Ovary (tissue), 9 donors: ENCODE results near the gene CLK2. TPM values are rescaled to one million over a fixed set of nuclear protein-coding genes. Genes with fewer than 3 reads are reported as not detected.
A peak's percentile ranks its signal among the peaks of the same experiment; 100 is the strongest.

Experiments
- DNase-seq, 5 donors: peaks; one replicate each; pipeline ENCODE4 v3.0.0-alpha.2; 2019 to 2020
- H3K27ac ChIP-seq, 2 donors: fragments of 200-600 bp; one replicate each; pipeline versions ENCODE4 v1.5.1 to v1.8.0; 2019 to 2022
- H3K27me3 ChIP-seq: fragments of 200-600 bp; one replicate; pipeline ENCODE4 v1.8.0; 2022
- H3K36me3 ChIP-seq: fragments of 200-600 bp; sonication (generic); one replicate; pipeline ENCODE4 v1.5.1; 2019
- H3K4me1 ChIP-seq: one replicate; pipeline ENCODE4 v1.8.1; 2013; ENCODE audit warnings: mild to moderate bottlenecking, moderate library complexity; ENCODE audit not compliant: insufficient read depth
- H3K4me3 ChIP-seq: fragments of 200-600 bp; sonication (generic); one replicate; pipeline ENCODE4 v1.5.1; 2017
- H3K9me3 ChIP-seq, 2 donors: fragments of 200-600 bp in 1 of 2; sonication (generic) in 1 of 2; one replicate each; pipeline versions ENCODE4 v1.5.1 to v1.8.1; 2013 to 2019; ENCODE audit warnings: mild to moderate bottlenecking in 1 of 2, moderate library complexity in 1 of 2
- EP300 ChIP-seq: sonication (generic); formaldehyde crosslinking; IDR thresholded peaks from one replicate; pipeline ENCODE4 v1.6.1; 2017; ENCODE audit warnings: antibody characterized with exemption
- POLR2A ChIP-seq: fragments of 450-650 bp; IDR thresholded peaks from one replicate; pipeline ENCODE4 v1.6.1; 2017; ENCODE audit warnings: antibody characterized with exemption, mild to moderate bottlenecking, moderate library complexity
- WGBS, 3 donors: extraction: QIAGEN DNeasy Blood & Tissue Kit in 1 of 3; methylation state at CpG; one replicate each; pipeline versions ENCODE4 v1.1.5 to v1.1.7; 2013 to 2017; 5-methylcytosine and 5-hydroxymethylcytosine counted together
- intact Hi-C, 4 donors: fragments of 100-400 bp; cut with DNase I; formaldehyde crosslinking; loops; one replicate each; pipeline versions ENCODE4 v1.11.0 to v1.15.1; 2022 to 2023
- polyA plus RNA-seq, 2 donors: library from polyadenylated mRNA; stranded (reverse); fragments of 200-250 nt in 1 of 2; fragments of 350-450 nt in 1 of 2; fragmentation: Illumina TruSeq in 1 of 2; extraction: RNeasy Lipid Tissue Mini Kit (QIAGEN cat#74804) in 1 of 2; gene quantifications; one replicate each; pipeline ENCODE4 v1.2.3, GENCODE V29; 2013 to 2014
- total RNA-seq, 7 donors: library from RNA; depleted of rRNA in 2 of 7; stranded (reverse); fragments of >200 nt in 2 of 7; fragmentation: NEBNext Ultra II Directional in 3 of 7; extraction: Animal tissue kit (Norgen Biotek cat#: 25700) in 3 of 7; gene quantifications; one replicate each; pipeline versions ENCODE4 v1.1.0 to v1.2.4, GENCODE V29; 2016 to 2023
- TF ChIP-seq, protein P1 (sequence below), 3 donors: fragments of 450-650 bp in 2 of 3; fragments of 200-600 bp in 1 of 3; IDR thresholded peaks; one replicate each; pipeline versions ENCODE4 v1.5.1 to v1.8.0; 2016 to 2022; ENCODE audit warnings: antibody characterized with exemption in 3 of 3, mild to moderate bottlenecking in 1 of 3
- donor health status: DM: no; HTN: no; CAD: no; lungs with moderate emphysema.
- donor health status: DM: no; HTN: no; CAD: no.
- donor health status: Bipolar disorder and iron deficiency.
- donor health status: DM: yes; HTN: yes; CAD: no.
- donor health status: DM: no; HTN: no; CAD: no.
- donor health status: DM: yes; HTN: yes; CAD: no.

Gene CLK2
- total and polyA plus RNA-seq, 9 donors = 37.9 to 60.9 (median 50.1) TPM

DNA sequence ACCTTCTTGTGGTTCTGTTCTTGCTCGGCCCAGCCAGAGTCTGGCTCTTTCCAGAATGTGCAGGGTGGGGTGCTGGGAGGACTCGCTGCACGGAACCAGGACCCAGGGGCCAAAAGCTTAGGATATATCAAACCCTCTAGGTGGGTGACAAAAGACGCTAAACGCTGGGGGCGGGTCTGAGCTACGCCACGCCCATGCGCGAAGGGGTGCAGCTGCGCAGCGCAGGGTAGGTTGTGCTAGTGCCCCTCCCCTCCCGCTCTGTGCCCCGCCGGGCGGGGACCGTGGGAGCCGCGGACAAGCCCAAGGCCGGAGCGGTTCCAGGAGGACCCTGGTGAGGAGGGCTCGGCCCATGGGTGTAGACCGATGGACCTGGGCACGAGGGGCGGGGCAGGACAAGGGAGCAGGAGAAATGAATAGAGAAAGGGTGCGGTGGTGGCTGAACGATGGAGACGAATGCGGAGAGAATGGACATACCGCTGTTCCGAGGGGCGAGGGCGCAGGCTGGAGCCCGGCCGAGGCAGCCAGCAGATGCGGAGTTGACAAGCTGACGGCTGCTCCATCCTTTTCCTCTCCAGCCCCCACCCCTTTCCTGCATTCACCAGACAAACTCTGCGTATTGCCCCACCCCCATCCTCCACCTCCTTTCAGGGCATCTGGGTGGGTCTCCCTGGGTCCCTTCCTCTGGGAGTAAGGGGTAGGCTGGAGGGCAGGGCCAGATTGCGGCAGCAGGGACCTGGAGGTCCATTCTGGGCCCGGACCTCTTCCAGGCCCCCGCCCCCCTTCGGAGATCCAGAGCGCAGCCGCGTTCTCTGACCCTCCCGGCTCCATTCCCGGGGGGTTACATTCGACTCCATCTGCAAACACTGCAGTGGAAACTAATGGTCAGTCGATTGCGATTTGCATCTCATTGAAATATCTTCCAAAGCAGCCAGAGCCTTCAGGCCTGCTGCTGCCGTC, 47.6 kb upstream of the CLK2 start, which contains the start of gene RUSC1:
RUSC1 (plus strand) TSS at position 234 of the 957 bp plus-strand sequence. CDS start 880 bp downstream, outside the sequence.
- H3K9me3 ChIP-seq = no peaks in the 10 kb centered on the region
- peak within 1 kb of the TSS; percentile 54 for H3K4me3 ChIP-seq
- intact Hi-C loops = loop anchor here (5.0 to 10.0 kb wide), 6 partner anchors 44 to 146 kb away; partner anchors contain the start of genes HCN3 (in 3 of the 4), ENTREP3 (in 2 of the 4), KRTCAP2 (in 1 of the 4) and MTX1 (in 1 of the 4)
- peak within 1 kb of the TSS; percentile 81 to 96 for H3K27ac ChIP-seq
- H3K27me3 ChIP-seq = no peaks in the 10 kb centered on the region
- peaks cover 7% of the 10 kb centered on the region for H3K4me1 ChIP-seq
- TF ChIP-seq POLR2A = no peak
- no peak for TF ChIP-seq EP300
- TF ChIP-seq, protein P1, sequence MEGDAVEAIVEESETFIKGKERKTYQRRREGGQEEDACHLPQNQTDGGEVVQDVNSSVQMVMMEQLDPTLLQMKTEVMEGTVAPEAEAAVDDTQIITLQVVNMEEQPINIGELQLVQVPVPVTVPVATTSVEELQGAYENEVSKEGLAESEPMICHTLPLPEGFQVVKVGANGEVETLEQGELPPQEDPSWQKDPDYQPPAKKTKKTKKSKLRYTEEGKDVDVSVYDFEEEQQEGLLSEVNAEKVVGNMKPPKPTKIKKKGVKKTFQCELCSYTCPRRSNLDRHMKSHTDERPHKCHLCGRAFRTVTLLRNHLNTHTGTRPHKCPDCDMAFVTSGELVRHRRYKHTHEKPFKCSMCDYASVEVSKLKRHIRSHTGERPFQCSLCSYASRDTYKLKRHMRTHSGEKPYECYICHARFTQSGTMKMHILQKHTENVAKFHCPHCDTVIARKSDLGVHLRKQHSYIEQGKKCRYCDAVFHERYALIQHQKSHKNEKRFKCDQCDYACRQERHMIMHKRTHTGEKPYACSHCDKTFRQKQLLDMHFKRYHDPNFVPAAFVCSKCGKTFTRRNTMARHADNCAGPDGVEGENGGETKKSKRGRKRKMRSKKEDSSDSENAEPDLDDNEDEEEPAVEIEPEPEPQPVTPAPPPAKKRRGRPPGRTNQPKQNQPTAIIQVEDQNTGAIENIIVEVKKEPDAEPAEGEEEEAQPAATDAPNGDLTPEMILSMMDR (IDR thresholded peaks at IDR 0.05) = no peak
- H3K36me3 ChIP-seq = no peaks in the 10 kb centered on the region
- 7 to 9% (median 9%) methylated on average over 51 of the region's 51 CpGs for WGBS, 3 donors
- peak; percentile 76 to 86 (median 85) for DNase-seq

DNA sequence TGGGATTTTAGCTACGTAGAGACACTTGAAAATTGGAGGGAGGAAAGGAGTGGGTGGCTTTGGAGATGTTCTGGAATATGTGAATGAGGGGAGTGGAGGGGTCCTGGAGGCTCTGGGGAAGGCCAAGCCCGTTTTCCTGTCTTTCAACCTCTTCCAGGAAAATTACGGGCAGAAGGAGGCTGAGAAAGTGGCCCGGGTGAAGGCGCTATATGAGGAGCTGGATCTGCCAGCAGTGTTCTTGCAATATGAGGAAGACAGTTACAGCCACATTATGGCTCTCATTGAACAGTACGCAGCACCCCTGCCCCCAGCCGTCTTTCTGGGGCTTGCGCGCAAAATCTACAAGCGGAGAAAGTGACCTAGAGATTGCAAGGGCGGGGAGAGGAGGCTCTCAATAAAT, 46.9 kb upstream of the CLK2 start:
- no peak for TF ChIP-seq POLR2A
- Histone ChIP-seq H3K4me1 (peaks cover 5% of the 10 kb centered on the region), H3K4me3 (peak overlapping the region; percentile 54), H3K27me3 (no peaks in the 10 kb centered on the region), H3K9me3 (no peaks in the 10 kb centered on the region), H3K27ac (peak overlapping the region; percentile 81 to 96), H3K36me3 (no peaks in the 10 kb centered on the region)
- DNase-seq = no peak
- 11 to 19% (median 17%) methylated on average over 11 of the region's 11 CpGs for WGBS, 3 donors
- intact Hi-C loops = loop anchor here (5.0 to 10.0 kb wide), 6 partner anchors 43 to 145 kb away; partner anchors contain the start of genes HCN3 (in 3 of the 4), ENTREP3 (in 2 of the 4), KRTCAP2 (in 1 of the 4) and MTX1 (in 1 of the 4)

DNA sequence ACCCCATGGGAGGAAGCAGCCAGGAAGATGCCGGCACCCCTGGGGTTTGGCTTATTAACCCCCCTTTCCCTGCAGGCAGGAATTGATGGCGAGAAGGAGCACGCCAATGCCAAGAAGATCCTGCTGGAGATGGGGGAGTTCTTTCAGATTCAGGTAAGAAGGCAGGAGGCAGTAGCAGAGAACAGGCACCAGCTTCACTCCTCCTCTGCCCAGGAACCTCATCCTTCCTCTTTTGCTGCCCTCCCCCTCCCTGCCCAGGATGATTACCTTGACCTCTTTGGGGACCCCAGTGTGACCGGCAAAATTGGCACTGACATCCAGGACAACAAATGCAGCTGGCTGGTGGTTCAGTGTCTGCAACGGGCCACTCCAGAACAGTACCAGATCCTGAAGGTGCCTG, 46.2 kb upstream of the CLK2 start:
- intact Hi-C loops = loop anchor here in 1 of 4 donors (5.0 kb wide), 1 partner anchor 37 kb away; no protein-coding TSS in a partner anchor
- Histone ChIP-seq H3K9me3 (no peaks in the 10 kb centered on the region), H3K4me3 (no peak overlapping the region), H3K27ac (no peak overlapping the region), H3K36me3 (no peaks in the 10 kb centered on the region), H3K27me3 (no peaks in the 10 kb centered on the region), H3K4me1 (peaks cover 4% of the 10 kb centered on the region)
- 62 to 68% (median 64%) methylated on average over 5 of the region's 5 CpGs for WGBS, 3 donors
- TF ChIP-seq POLR2A (no peak), EP300 (no peak)
- TF ChIP-seq, protein P1 (IDR thresholded peaks at IDR 0.05) = no peak
- DNase-seq = peak in 1 of 5 donors; percentile 24

DNA sequence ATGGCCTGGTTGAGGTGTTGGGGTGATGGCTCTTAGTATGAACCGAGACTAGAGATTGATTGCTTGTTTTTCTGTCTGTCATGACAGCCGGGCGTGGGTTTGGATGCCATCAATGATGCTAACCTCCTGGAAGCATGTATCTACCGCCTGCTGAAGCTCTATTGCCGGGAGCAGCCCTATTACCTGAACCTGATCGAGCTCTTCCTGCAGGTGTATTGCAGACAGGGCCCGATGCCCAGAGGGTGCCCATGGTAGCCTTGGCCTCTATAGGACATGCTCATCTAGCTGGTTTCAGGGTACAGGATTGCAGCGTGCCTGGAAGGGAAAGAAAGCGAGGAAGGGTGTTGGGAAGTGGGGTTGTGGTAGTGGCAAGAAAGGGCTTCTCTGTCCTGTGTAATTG, 44.8 kb upstream of the CLK2 start:
- Histone ChIP-seq H3K9me3 (no peaks in the 10 kb centered on the region), H3K4me3 (no peak overlapping the region), H3K27me3 (no peaks in the 10 kb centered on the region), H3K27ac (no peak overlapping the region), H3K4me1 (peaks cover 4% of the 10 kb centered on the region), H3K36me3 (no peaks in the 10 kb centered on the region)
- TF ChIP-seq, protein P1 (IDR thresholded peaks at IDR 0.05) = no peak
- TF ChIP-seq EP300 = no peak
- TF ChIP-seq POLR2A = no peak
- 91 to 94% (median 92%) methylated on average over 9 of the region's 9 CpGs for WGBS, 3 donors
- no peak for DNase-seq
- intact Hi-C loops = loop anchor here in 1 of 4 donors (5.0 kb wide), 1 partner anchor 36 kb away; no protein-coding TSS in a partner anchor
